Progenitor cell of endocrine pancreas (in vitro differentiated cells): ENCODE results near the gene TLR9. TPM values are rescaled to one million over a fixed set of nuclear protein-coding genes. Genes with fewer than 3 reads are reported as not detected.

Source experiments
- DNase-seq: peaks from one replicate; pipeline ENCODE4 v3.0.0; 2021; ENCODE audit warnings: low spot score; ENCODE audit not compliant: unreplicated experiment
- H3K27ac Mint-ChIP-seq: 2 replicates; pipeline ENCODE4 v1.8.0; 2021; ENCODE audit warnings: mild to moderate bottlenecking, moderate library complexity, mixed read lengths
- H3K27me3 Mint-ChIP-seq: 2 replicates; pipeline ENCODE4 v1.8.0; 2021; ENCODE audit warnings: mixed read lengths
- H3K36me3 Mint-ChIP-seq: 2 replicates; pipeline ENCODE4 v1.8.0; 2022; ENCODE audit warnings: mixed read lengths; ENCODE audit not compliant: insufficient read depth
- H3K4me1 Mint-ChIP-seq: 2 replicates; pipeline ENCODE4 v1.8.0; 2021; ENCODE audit warnings: low read depth, mixed read lengths
- H3K4me3 Mint-ChIP-seq: 2 replicates; pipeline ENCODE4 v1.8.0; 2021; ENCODE audit warnings: low read depth, mild to moderate bottlenecking, moderate library complexity, mixed read lengths
- H3K9me3 Mint-ChIP-seq: 2 replicates; pipeline ENCODE4 v1.8.0; 2021; ENCODE audit warnings: low read depth, mixed read lengths
- total RNA-seq: library from RNA; stranded (reverse); gene quantifications from 2 replicates; pipeline ENCODE4 v1.2.1, GENCODE V29; 2021
- TF ChIP-seq, protein P1 (sequence below): fragments of 200-600 bp; sonication (generic); IDR thresholded peaks from one replicate; pipeline ENCODE4 v1.5.0; 2021; ENCODE audit warnings: antibody characterized with exemption, mild to moderate bottlenecking; ENCODE audit not compliant: unreplicated experiment

TLR9 gene
- total RNA-seq, 1 donor from 2014 or later = not detected

DNA sequence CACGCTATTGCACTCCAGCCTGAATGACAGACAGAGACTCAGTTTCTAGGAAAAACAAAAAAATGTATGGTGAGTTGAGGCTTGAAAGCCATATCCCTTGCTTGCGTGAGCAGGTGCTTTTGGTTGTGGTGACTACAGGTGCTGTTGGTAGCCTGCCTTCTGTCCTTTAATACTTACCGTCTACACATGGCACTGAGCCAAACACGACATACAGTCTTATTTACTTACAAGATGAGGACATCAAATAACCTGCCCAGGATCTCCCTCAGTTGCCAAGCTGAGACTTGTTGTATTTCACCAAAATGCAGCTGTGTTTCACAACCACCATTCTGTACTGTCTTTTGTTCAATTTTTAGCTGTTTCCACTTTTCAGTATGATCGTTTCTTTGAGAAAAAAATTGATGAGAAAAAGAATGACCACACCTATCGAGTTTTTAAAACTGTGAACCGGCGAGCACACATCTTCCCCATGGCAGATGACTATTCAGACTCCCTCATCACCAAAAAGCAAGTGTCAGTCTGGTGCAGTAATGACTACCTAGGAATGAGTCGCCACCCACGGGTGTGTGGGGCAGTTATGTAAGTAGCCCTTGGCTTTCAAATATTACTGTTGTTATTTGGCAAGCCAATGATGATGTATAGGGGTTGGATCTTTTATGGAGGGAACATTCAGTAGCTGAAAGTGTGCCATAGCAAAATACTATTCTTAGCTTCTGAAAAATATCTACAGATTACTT is 20.9 kb downstream of the TLR9 start:
- Mint-ChIP-seq H3K27ac (no peak overlapping the region), H3K4me1 (no peaks in the 10 kb centered on the region), H3K36me3 (peaks cover 36% of the 10 kb centered on the region), H3K9me3 (no peaks in the 10 kb centered on the region), H3K4me3 (no peak overlapping the region), H3K27me3 (no peaks in the 10 kb centered on the region)
- no peak for DNase-seq
- TF ChIP-seq, protein P1, sequence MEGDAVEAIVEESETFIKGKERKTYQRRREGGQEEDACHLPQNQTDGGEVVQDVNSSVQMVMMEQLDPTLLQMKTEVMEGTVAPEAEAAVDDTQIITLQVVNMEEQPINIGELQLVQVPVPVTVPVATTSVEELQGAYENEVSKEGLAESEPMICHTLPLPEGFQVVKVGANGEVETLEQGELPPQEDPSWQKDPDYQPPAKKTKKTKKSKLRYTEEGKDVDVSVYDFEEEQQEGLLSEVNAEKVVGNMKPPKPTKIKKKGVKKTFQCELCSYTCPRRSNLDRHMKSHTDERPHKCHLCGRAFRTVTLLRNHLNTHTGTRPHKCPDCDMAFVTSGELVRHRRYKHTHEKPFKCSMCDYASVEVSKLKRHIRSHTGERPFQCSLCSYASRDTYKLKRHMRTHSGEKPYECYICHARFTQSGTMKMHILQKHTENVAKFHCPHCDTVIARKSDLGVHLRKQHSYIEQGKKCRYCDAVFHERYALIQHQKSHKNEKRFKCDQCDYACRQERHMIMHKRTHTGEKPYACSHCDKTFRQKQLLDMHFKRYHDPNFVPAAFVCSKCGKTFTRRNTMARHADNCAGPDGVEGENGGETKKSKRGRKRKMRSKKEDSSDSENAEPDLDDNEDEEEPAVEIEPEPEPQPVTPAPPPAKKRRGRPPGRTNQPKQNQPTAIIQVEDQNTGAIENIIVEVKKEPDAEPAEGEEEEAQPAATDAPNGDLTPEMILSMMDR = no peak

DNA sequence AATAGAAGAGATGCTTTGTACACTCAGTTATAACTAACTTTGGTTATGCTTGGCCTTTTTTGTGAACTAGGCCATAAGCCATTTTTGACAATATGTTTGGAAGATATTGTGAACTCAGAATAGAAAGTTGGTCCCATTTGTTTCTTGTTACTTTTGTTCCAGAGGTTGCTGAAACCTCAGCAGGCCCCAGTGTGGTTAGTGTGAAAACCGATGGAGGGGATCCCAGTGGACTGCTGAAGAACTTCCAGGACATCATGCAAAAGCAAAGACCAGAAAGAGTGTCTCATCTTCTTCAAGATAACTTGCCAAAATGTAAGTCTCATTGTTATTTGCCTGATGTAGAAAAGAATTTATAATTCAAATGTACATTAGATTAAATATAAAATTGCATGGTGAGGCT is 21.7 kb downstream of the TLR9 start:
- H3K27ac Mint-ChIP-seq = no peak overlapping the region
- no peak overlapping the region for H3K4me3 Mint-ChIP-seq
- no peak for DNase-seq
- no peaks in the 10 kb centered on the region for H3K9me3 Mint-ChIP-seq
- peaks cover 34% of the 10 kb centered on the region for H3K36me3 Mint-ChIP-seq
- TF ChIP-seq, protein P1 = no peak
- H3K27me3 Mint-ChIP-seq = no peaks in the 10 kb centered on the region
- peaks cover 7% of the 10 kb centered on the region for H3K4me1 Mint-ChIP-seq

DNA sequence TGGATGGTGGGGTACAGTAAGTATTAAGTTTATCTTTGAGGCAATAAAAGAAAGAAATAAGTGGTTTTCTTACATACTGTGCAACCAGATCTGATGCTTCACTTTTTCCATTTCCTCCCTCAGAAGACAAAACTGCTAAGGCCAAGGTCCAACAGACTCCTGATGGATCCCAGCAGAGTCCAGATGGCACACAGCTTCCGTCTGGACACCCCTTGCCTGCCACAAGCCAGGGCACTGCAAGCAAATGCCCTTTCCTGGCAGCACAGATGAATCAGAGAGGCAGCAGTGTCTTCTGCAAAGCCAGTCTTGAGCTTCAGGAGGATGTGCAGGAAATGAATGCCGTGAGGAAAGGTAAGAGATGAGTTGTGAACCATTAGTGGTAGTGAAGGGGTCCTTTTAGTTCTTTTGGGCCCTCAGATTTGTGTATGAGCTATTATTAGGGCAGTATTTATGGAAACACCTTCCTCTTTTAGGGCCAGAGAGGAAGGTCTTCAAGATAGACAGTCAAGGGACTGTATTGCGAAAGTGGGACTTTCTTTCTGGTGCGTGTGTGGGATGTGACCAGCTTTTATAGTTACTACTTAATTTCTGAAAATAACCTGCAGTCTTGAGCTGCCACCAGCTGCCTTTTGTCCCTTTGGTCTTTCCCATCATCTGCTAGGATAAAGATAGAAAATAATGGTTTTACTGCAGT is 22.9 kb downstream of the TLR9 start:
- no peak for DNase-seq
- Mint-ChIP-seq H3K4me3 (no peak overlapping the region), H3K9me3 (no peaks in the 10 kb centered on the region), H3K27me3 (no peaks in the 10 kb centered on the region), H3K27ac (no peak overlapping the region), H3K36me3 (peaks cover 28% of the 10 kb centered on the region), H3K4me1 (peaks cover 12% of the 10 kb centered on the region)
- TF ChIP-seq, protein P1 = no peak

DNA sequence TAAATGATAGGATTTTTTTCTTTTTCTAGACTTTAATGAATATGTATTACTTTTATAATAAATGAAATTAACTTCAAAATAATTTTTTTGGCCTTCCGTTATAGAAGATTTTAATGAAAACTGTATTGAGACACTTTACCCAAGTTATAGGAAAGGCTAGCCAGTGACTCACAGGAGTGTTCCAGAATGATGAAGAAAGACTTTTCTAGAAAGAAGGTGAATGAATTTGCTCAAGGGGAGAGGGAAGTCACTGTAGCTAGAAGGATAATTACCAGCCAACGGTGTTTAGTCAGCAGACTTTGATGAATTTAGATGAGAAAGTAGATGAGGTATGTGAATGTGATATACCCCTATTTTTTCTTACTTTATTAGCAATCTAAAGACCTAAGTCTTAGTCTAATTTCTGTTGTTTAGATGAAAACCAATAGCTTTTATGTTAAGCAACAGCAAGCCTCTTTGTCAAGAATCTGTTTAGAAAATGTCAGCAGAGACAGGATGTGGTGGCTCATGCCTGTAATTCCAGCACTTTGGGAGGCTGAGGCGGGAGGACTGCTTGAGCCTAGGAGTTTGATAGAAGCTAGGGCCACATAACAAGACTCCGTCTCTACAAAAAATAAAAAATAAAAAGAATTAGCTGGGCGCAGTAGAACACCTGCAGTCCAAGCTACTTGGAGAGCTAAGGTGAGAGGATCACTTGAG is 24.3 kb downstream of the TLR9 start:
- Mint-ChIP-seq H3K9me3 (no peaks in the 10 kb centered on the region), H3K4me3 (no peak overlapping the region), H3K27me3 (no peaks in the 10 kb centered on the region), H3K4me1 (peaks cover 17% of the 10 kb centered on the region), H3K27ac (no peak overlapping the region), H3K36me3 (peaks cover 21% of the 10 kb centered on the region)
- no peak for DNase-seq
- TF ChIP-seq, protein P1 = no peak
